ENCODE measurements around the gene TMEM214. TPM values are rescaled to one million over a fixed set of nuclear protein-coding genes. Genes with fewer than 3 reads are reported as not detected.

TMEM214 gene
- total RNA-seq, 2 donors from 2014 or later: 21.0 to 41.0 TPM

GRCh38 chr2:27024812-27025211 lies 8.0 kb upstream of the TMEM214 start:
- Histone ChIP-seq H3K9me3 (no peaks in the 10 kb centered on the region), H3K36me3 (peaks cover 41% of the 10 kb centered on the region), H3K27me3 (no peaks in the 10 kb centered on the region), H3K4me1 (peaks cover 0 to 12% of the 10 kb centered on the region in 2 donors), H3K4me3 (no peak overlapping the region), H3K27ac (no peak overlapping the region)
- no peak for DNase-seq (ENCODE audit: low spot score)
- TF ChIP-seq CTCF (IDR thresholded peaks at IDR 0.05): no peak

- no peak overlapping the region for H3K27ac ChIP-seq
- no peak for TF ChIP-seq CTCF (IDR thresholded peaks at IDR 0.05)
- no peak for DNase-seq (ENCODE audit: low spot score)
- H3K36me3 ChIP-seq: peaks cover 41% of the 10 kb centered on the region
- H3K4me3 ChIP-seq: no peak overlapping the region
- H3K27me3 ChIP-seq: no peaks in the 10 kb centered on the region
- peaks cover 0 to 7% of the 10 kb centered on the region in 2 donors for H3K4me1 ChIP-seq
- H3K9me3 ChIP-seq: no peaks in the 10 kb centered on the region
These were observed 7.4 kb upstream of the TMEM214 start for GRCh38 chr2:27025281-27025800.

GRCh38 chr2:27025861-27026851 lies 6.6 kb upstream of the TMEM214 start:
- H3K36me3 ChIP-seq: peaks cover 41% of the 10 kb centered on the region
- no peaks in the 10 kb centered on the region for H3K9me3 ChIP-seq
- H3K4me3 ChIP-seq: no peak overlapping the region
- H3K27me3 ChIP-seq: no peaks in the 10 kb centered on the region
- no peak for DNase-seq (ENCODE audit: low spot score)
- H3K4me1 ChIP-seq: peaks cover 0 to 6% of the 10 kb centered on the region in 2 donors
- H3K27ac ChIP-seq: no peak overlapping the region
- no peak for TF ChIP-seq CTCF (IDR thresholded peaks at IDR 0.05)

- peaks cover 41% of the 10 kb centered on the region for H3K36me3 ChIP-seq
- no peak for DNase-seq (ENCODE audit: low spot score)
- no peak overlapping the region for H3K4me3 ChIP-seq
- no peaks in the 10 kb centered on the region for H3K4me1 ChIP-seq
- no peak overlapping the region for H3K27ac ChIP-seq
- no peaks in the 10 kb centered on the region for H3K9me3 ChIP-seq
- no peaks in the 10 kb centered on the region for H3K27me3 ChIP-seq
- no peak for TF ChIP-seq CTCF (IDR thresholded peaks at IDR 0.05)
These were observed 5.5 kb upstream of the TMEM214 start for GRCh38 chr2:27027211-27027651.

- H3K36me3 ChIP-seq: peaks cover 25% of the 10 kb centered on the region
These were observed 3.7 kb upstream of the TMEM214 start for GRCh38 chr2:27029051-27029450.

More at GRCh38 chr2:27029051-27029450, 3.7 kb upstream of the TMEM214 start:
- no peaks in the 10 kb centered on the region for H3K27me3 ChIP-seq
- H3K27ac ChIP-seq: no peak overlapping the region
- no peak overlapping the region for H3K4me3 ChIP-seq
- peaks cover 0 to 7% of the 10 kb centered on the region in 2 donors for H3K4me1 ChIP-seq
- TF ChIP-seq CTCF (IDR thresholded peaks at IDR 0.05): no peak
- no peaks in the 10 kb centered on the region for H3K9me3 ChIP-seq
- DNase-seq (ENCODE audit: low spot score): no peak
